RCC 7860 (cell line): Measurements from ENCODE around the gene ACAD8.
"Not testable (repeated sequence)": the region's sequence is repeated elsewhere in the genome, so short reads cannot be mapped to it uniquely, and the experiment has no call there.

ENCODE experiments used
- DNase-seq: peaks from one replicate; pipeline ENCODE4 v3.0.0-alpha.2; 2015; ENCODE audit warnings: low spot score
- FAIRE-seq: peaks from 2 replicates; lab custom pipeline; 2012; peaks lifted over from hg19 to GRCh38; lab: Jason Lieb, UNC

ACAD8 gene

DNA sequence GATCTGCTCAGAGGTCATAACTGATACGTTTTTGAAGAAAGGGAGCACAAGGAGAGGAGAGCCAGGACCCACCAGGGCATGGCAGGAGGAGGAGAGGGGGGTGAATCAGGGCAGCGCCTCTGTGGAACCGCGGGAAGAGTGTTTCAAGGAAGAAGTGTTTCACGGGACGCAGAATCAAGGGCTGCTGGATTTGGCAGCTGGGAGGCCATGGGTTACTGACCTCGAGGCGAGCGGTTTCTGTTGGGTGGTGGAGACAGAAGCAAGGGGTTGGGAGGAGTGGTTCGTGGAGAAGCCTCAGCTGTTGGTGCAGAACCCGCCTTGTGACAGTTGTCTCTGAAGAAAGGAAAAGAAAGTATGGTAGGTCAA, 15.8 kb upstream of the ACAD8 start:
- FAIRE-seq = no peak

DNA sequence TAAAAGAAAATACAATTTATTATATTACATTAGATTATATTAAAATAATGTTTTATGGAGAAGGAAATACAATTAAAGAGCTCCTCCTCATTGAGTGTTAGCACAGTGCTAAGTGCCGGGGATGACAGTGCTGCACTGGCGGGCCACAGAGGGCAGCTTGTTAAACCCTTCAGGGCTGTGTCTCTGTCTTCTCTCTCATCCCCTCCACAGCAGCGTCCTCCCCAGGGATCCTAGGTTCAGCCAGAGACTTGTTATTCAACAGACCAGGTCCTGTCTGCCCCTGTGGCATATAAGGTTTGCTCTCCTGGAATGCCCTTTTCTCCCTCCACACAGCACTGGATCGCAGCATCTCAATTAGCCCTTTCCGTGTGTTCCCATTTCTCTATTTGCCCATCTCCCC, 14.4 kb upstream of the ACAD8 start:
- FAIRE-seq = no peak

More for the DNA sequence above, 15.8 kb upstream of the ACAD8 start:
- no peak for DNase-seq

DNA sequence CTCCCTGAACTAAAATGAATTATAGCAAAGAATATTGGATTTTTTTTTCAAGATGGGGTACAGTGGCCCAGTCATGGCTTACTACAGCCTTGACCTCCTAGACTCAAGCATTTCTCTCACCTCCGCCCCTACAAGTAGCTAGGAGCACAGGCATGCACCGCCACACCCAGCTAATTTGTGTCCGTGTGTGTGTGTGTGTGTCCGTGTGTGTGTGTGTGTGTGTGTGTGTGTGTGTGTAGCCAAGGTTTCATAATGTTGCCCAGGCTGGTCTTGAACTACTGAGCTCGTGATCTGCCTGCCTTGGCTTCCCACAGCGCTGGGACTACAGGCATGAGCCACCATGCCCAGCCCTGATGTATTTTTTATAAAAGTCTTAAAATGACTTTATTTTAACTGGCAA, 12.8 kb upstream of the ACAD8 start:
- FAIRE-seq (no peak), DNase-seq (no peak)

More for the DNA sequence above, 14.4 kb upstream of the ACAD8 start:
- no peak for DNase-seq

DNA sequence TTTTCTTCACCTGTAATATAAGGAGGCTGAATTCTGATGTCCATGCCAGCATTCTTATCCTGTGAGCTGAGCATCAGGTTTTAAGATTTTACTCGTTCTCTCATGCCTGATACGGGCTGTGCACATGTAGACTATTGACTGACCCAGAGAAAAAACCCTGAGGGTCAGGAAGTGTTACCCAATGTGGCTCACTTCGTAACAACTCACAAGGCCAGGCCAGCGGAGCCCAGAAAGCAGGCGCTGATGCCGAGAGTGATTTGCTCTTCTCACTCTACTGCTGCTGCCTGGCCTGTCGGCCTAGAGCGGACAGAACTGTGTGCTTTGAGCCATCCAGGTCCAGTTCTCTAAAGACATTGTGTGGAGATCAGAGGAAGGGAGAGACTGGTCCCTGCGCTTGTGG, 11.0 kb upstream of the ACAD8 start:
- DNase-seq = no peak
- no peak for FAIRE-seq

DNA sequence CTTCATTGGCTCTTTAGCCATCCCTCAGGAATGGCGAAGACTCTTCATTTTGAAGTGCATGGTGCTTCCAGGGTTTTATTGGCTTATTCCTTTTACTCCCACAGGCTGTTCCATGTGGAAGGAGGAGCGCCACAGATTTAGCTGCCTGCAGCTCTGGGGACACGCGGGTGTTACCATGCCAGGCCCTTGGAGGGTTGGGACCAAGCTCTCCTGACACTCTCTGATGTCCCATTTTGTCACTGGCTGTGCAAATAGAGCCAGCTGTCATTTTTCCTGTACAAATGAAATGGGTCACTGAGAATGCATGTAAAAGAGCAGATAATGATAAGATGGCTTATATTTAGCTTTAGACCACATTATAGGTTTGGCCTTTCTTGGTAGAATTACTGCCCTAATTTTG, 9.5 kb upstream of the ACAD8 start:
- no peak for DNase-seq
- FAIRE-seq = no peak

DNA sequence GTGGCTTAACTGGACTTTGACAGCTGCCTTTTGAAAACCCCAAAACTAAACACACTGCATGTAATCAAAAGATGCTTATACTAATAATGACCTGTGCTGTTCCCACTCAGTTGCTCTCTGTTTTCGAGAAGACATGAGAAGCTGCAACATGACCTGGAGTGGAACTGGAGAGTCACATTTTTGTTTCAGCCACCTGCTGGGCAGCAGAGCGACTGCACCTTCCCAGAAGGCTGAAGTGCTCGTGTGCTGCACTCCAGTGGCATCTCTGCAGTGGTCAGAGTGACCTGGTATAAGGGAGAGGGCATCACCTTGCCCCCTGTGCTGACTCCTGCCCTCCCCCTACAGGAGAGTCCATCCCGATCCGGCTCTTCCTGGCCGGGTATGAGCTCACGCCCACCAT, 8.8 kb upstream of the ACAD8 start:
- DNase-seq (no peak), FAIRE-seq (no peak)

DNA sequence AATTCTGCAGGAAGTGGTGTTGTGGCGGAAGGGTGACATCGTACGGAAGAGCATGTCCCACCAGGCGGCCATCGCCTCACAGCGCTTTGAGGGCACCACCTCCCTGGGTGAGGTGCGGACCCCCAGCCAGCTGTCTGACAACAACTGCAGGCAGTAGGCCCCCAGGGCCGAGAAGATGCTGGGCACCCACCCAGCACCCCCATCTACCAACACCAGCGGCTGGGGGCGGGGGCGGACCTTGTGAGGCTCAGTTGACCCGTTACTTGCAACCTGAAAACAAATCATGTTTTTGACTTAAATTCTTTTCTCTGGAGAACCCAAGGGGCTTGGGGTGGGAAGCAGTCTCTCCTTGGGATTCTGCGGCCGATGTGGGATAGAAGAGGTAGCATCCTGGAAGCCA, 7.9 kb upstream of the ACAD8 start:
- FAIRE-seq = no peak
- no peak for DNase-seq

DNA sequence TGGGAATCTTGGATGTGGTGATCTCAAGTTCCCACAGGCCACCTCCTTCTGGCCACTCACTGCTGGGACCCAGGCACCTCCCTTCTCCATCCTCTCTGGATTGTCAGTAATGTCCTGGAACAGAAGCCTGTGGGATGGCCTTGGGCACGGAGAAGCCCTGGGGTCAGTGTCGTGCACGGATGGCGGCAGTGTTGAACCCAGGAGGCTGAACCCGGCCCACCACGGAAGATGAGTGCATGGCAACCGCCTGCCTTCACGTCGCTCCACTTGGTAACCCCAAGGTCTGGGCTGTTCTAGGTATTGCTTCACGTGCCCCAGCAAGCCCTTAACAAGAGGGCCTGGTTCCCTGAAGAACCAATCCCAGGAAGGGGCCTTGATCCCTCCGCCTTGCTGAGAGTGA, 7.3 kb upstream of the ACAD8 start:
- FAIRE-seq (no peak), DNase-seq (no peak)

DNA sequence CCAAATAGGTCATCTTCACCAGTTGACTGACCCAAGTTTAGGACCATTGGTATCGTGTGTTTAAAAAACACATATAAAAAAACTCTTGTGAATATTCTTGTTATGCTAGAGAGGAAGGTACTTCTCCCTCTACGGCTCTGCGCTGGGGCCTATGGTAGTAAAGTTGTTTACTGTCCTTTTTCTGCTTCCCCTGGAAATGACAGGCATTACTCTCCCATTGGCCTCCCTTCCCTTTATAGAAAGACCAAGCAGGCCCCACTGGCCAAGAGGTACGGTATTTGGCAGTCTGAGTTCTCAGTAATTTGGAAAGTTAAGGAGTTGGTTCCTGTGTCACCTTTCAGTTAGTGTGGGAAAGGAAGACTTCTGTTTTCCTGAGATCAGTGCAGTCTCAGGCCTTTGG, 6.7 kb upstream of the ACAD8 start:
- FAIRE-seq = no peak
- DNase-seq = no peak

DNA sequence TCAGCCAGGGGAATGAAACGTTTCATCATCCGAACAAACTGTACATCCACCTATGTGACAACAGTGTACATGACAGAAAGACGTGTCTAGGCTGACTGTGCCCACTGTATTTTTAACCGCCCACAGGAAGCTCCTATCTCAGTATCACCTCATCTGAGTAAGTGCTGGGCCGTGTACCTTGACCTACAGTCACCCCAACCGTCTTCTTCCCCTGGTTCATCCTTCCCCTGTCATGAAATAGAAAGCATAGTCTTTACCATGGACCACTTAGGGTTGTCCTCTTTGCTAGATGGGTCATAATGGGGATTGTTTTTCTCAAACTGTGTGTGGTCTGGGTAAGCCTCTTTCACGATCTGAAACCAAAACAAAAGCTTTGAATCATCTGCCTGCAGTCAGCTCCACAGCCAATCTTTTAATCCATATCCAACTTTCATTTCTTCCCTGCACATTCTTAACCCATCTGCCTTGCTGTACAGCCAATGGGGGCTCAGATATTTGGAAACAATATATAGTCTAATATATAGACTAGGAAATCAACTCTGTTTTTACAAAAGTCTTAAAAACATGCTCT, 4.4 kb upstream of the ACAD8 start:
- FAIRE-seq = no peak
- DNase-seq = no peak

DNA sequence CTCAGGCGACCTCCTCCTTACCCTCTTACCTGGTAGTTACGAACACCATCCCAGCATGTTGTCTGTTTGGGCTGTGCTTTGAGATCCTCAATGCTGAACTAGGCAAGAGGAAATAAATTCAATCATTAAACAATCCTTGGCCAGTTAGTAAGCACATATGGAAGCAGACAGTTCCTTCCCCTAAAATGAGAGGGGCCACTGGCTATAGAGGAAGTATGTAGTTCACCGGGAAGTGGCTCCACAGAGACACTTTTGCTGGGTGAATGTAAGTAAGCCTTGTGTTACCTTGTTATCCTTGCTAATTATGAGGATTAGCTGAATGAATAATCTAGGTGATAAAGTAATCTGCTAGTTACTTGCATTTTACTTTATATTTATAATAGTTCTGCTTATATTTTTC, 3.1 kb upstream of the ACAD8 start:
- FAIRE-seq (no peak), DNase-seq (no peak)

DNA sequence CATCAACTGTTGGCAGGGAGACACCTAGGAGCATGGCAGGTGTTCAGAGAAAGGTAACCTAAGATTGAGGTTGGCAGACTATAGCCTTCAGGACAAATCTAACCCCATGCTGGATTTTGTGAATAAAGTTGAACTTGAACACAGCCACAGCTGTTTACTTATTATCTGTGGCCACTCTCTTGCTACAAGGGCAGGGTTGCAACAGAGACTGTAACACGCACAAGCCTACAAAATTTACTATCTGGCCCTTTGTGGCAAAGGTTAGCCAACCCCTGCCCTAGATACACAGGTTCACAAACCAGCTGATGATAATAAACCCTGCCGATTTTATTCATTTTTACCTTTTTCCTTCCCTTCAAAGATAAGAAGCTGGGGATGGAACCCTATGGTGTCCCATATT, 2.7 kb upstream of the ACAD8 start:
- FAIRE-seq = no peak
- no peak for DNase-seq

DNA sequence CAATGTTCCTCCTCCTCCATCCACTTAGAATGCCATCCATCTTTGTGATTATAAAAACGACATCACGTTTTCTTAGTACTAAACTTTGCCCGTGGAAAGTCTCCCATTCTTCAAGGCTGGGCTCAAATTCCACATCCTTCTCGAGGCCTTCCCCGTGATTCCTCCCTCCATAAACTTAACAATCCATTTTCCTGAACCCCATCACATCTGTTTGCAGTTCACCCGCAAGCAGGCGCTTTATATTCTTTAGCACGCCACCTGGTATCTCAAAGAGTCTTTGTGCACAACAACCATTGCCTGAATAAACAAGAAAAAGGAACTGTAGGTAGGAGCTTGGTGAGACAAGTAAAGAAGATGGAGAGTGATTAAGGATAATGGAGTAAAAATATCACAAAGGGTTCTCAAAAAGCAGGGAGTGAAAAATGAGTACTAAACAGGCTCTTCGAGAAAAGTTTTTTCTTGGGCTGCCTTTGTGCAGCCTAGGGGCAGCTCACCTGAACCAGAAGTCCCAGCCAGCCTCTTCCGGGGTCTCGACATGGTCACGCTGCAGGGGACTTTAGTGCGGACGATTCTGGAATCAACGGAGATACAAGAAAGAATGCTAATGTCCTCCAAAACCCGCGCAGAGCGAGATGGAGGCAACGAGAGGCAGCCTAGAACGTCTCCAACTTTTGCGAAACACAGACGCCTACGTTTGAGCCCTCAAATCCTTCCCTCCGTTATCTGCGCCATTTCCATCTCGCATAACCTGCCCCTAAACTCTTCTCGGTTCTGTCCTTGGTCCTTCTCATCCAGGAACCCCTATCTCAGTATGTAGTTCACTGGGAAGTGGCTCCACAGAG, 801 bp upstream of the ACAD8 start:
- DNase-seq (no peak), FAIRE-seq (no peak)

DNA sequence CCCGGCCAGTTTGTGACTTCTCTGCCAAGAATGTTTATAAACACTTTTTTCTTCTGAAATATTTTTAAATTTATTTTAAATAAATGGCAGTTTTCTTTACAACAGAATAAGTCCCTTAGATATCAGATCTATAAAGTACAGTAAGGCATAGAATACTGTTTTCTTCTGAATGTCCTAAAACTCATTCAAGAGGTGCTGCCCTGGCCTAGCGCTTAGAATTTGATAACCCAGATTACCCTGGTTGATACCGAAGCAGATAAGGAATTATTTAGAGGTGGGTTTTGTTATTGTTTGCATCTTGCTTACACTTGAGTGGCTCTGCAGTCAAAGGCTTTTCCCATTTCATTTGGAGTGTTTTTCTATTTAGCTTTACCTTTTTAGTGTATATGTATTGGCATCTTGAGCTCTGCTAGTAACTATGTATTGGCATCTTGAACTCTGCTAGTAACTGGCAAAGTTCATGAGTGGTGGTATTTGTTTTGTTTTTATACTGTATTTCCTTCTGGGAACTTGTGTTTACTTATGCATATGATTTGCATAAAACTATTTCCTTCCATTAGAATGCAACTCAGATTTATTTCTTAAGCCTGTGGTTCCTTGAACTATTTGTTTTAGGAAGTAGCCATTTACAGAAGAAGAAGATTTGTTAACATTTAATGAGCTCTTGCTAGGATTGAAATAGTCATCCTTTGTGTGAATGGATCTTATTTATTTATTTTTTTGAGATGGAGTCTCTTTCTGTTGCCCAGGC, 1.2 kb downstream of the ACAD8 start:
- DNase-seq = no peak
- FAIRE-seq = no peak

DNA sequence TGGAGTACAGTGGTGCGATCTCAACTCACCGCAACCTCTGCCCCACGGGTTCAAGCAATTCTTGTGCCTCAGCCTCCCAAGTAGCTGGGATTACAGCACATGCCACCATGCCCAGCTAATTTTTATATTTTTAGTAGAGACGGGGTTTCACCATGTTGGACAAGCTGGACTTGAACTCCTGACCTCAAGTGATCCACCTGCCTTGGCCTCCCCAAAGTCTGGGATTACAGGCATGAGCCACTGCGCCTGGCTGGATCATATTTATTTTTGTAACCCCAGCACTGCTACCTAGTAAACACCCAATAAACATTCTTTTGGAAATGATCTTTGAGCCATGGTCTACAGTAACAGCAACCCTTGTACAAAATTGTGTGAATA, 1.8 kb downstream of the ACAD8 start:
- not testable (repeated sequence) for DNase-seq, FAIRE-seq

DNA sequence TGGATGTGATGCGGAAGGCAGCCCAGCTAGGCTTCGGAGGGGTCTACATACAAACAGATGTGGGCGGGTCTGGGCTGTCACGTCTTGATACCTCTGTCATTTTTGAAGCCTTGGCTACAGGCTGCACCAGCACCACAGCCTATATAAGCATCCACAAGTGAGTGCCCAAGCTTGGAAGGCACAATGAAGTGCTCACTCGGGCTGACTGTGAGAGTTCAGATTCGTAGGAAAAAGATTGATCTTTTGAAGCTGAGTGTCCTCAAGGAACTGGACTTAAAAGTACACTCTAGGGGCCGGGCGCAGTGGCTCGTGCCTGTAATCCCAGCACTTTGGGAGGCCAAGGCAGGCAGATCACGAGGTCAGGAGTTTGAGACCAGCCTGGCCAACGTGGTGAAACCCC, 3.7 kb downstream of the ACAD8 start:
- no peak for FAIRE-seq
- DNase-seq = no peak

DNA sequence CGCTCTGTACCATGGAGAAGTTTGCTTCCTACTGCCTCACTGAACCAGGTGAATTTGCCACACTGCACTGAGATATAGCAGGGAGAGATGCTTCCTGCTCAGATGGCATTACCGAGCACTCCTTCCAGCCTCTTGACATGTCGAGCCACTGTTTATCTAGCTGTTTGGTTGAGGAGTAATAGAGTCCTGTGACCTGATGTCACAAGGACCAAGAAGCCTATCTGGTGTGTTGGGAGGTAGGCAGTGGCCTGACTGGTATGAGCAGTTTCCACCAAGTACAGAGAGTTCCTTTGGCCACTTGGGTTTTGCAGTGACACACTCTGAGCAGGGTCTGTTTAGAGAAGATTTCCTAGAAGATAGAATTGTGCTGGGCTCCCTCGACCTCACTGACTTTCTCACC, 5.2 kb downstream of the ACAD8 start:
- DNase-seq (no peak), FAIRE-seq (no peak)

DNA sequence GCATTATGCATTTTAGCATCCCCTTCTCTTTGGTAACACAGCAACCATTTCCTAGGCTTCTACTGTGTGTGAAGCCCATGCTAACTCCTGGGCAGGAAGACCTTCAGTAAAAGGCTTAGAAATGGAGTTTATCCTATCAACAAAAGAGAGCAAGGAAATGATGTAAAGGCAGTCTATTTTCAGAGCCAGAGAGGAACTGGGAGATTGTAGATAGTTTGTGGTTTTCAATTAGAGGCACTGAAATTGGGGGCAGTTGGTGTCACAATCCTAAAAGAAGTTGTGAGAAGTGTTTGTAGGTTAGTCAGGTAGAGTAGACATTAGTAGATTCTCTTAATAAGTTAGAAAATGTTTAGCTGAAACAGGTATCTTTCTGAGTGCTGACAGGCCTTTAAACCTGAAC, 7.1 kb downstream of the ACAD8 start:
- DNase-seq (no peak), FAIRE-seq (no peak)

DNA sequence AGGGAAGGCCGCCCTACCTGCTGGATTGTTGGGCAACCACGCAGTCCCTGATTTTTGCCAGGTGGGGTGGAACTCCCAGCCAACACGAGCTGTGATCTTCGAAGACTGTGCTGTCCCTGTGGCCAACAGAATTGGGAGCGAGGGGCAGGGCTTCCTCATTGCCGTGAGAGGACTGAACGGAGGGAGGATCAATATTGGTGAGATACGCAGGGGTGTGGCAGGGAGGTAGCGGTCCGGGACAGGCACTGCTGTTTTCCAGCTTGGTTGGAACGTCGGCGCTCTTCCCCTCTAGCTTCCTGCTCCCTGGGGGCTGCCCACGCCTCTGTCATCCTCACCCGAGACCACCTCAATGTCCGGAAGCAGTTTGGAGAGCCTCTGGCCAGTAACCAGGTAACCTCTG, 7.6 kb downstream of the ACAD8 start:
- no peak for FAIRE-seq
- no peak for DNase-seq

DNA sequence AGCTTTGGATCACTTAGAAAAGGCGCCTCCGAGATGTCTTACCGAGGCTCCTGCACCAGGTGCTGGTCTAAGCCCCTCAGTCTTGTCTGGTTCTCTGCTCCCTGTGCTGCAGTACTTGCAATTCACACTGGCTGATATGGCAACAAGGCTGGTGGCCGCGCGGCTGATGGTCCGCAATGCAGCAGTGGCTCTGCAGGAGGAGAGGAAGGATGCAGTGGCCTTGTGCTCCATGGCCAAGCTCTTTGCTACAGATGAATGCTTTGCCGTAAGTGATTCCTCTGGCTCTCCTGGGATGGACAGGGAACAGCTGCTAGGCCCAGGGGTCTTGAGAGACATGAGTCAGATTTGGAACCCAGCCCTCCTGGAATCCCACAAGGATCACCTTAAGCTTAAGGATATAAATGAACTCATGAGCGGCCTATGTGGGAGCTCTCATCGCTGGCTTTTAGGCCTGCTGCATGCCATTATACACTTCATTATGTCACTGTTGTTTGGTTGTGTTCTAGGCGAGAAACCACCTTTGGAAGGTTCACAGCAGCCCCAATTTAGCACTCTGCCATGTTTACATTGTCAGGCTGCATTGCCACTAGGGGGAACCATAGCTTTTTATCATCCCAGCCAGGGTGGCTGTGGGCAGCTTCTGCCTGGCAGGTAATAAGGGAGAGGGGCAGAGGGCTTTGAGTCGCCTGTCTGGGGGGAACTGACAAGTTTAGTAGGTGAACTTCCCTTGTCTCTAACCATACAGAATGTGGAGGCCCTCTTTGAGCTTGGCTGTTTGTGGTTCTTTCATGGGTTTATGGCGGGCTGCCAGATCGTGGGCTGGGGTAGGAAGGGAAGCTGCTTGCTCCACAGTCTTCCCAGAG, 8.5 kb downstream of the ACAD8 start:
- DNase-seq (no peak), FAIRE-seq (no peak)
